NCI-H1092 treated with DMSO at 0.1 percent for 48 hours (cell line): ENCODE results near the gene CRYL1.

Source experiments
- DNase-seq: peaks from one replicate; lab custom pipeline; 2025; lab: John Stamatoyannopoulos, UW

The CRYL1 gene

GRCh38 chr13:20525601-20526544 is at the start of gene CRYL1:
TSS of gene CRYL1 (minus strand) at chr13:20525857. CDS start at chr13:20525794, 63 bp downstream.
- DNase-seq = peak; percentile 75

GRCh38 chr13:20573636-20574035 is 48.0 kb upstream of the CRYL1 start:
- DNase-seq = no peak

- no peak for DNase-seq
Observed at GRCh38 chr13:20573186-20573585, 47.5 kb upstream of the CRYL1 start.

GRCh38 chr13:20571676-20572075 is 46.0 kb upstream of the CRYL1 start:
- no peak for DNase-seq

GRCh38 chr13:20570517-20570916 is 44.9 kb upstream of the CRYL1 start:
- DNase-seq = no peak

- DNase-seq = no peak
Observed at GRCh38 chr13:20567881-20568528, 42.3 kb upstream of the CRYL1 start.

GRCh38 chr13:20566898-20567874 is 41.5 kb upstream of the CRYL1 start, which contains the start of gene IFT88:
TSS of gene IFT88 (plus strand) at chr13:20567157. CDS start at chr13:20574386, 7,229 bp downstream.
- peak; percentile 87 for DNase-seq

GRCh38 chr13:20566468-20566897 is 40.8 kb upstream of the CRYL1 start:
- DNase-seq = no peak

- no peak for DNase-seq
Observed at GRCh38 chr13:20565115-20565736, 39.6 kb upstream of the CRYL1 start.

- no peak for DNase-seq
Observed at GRCh38 chr13:20561741-20562140, 36.1 kb upstream of the CRYL1 start.

GRCh38 chr13:20559659-20560356 is 34.2 kb upstream of the CRYL1 start:
- DNase-seq = no peak

- DNase-seq = no peak
Observed at GRCh38 chr13:20558982-20559381, 33.3 kb upstream of the CRYL1 start.

- no peak for DNase-seq
Observed at GRCh38 chr13:20553311-20553710, 27.7 kb upstream of the CRYL1 start.

GRCh38 chr13:20550799-20551198 is 25.1 kb upstream of the CRYL1 start:
- no peak for DNase-seq

GRCh38 chr13:20547479-20547908 is 21.8 kb upstream of the CRYL1 start:
- no peak for DNase-seq

GRCh38 chr13:20546556-20546955 is 20.9 kb upstream of the CRYL1 start:
- DNase-seq = no peak

- DNase-seq = no peak
Observed at GRCh38 chr13:20544201-20544923, 18.7 kb upstream of the CRYL1 start.

- DNase-seq = no peak
Observed at GRCh38 chr13:20536992-20537391, 11.3 kb upstream of the CRYL1 start.

GRCh38 chr13:20534038-20534608 is 8.5 kb upstream of the CRYL1 start:
- no peak for DNase-seq

- no peak for DNase-seq
Observed at GRCh38 chr13:20528452-20528851, 2.8 kb upstream of the CRYL1 start.
